WTC11 (cell line): ENCODE results near the gene CTAGE9.

Source experiments
- ATF3 ChIP-seq: sonication (generic); formaldehyde crosslinking; conservative IDR thresholded peaks from 2 replicates; pipeline ENCODE4 v1.8.1; 2022; ENCODE audit warnings: mild to moderate bottlenecking, missing genetic modification reagents
- ATF6 ChIP-seq: sonication (generic); formaldehyde crosslinking; IDR thresholded peaks from 2 replicates; pipeline ENCODE4 v1.8.1; 2023; ENCODE audit warnings: mild to moderate bottlenecking, missing genetic modification reagents
- CTCF ChIP-seq: fragments of 200-600 bp; IDR thresholded peaks from 2 replicates; pipeline ENCODE4 v1.8.0; 2022; ENCODE audit warnings: antibody characterized with exemption
- HMGXB4 ChIP-seq: sonication (generic); formaldehyde crosslinking; IDR thresholded peaks from 2 replicates; pipeline ENCODE4 v1.8.1; 2023; ENCODE audit warnings: mild to moderate bottlenecking, moderate library complexity, missing genetic modification reagents
- JUN ChIP-seq: sonication (generic); formaldehyde crosslinking; IDR thresholded peaks from 2 replicates; pipeline ENCODE4 v1.8.0; 2023; ENCODE audit warnings: mild to moderate bottlenecking, missing genetic modification reagents
- PRDM15 ChIP-seq: sonication (generic); formaldehyde crosslinking; IDR thresholded peaks from 2 replicates; pipeline ENCODE4 v1.8.0; 2022; ENCODE audit warnings: missing genetic modification reagents
- ZNF512 ChIP-seq: sonication (generic); formaldehyde crosslinking; IDR thresholded peaks from 2 replicates; pipeline ENCODE4 v1.8.1; 2022; ENCODE audit warnings: missing genetic modification reagents, borderline replicate concordance

GRCh38 chr6:131727467-131727866, 16.6 kb upstream of the CTAGE9 start:
- no peak for TF ChIP-seq HMGXB4 (CRISPR knock-in tag)
- TF ChIP-seq CTCF = no peak
- TF ChIP-seq ATF6 (CRISPR knock-in tag) = no peak
- no peak for TF ChIP-seq JUN
- TF ChIP-seq ZNF512 (CRISPR knock-in tag) = no peak
- no peak for TF ChIP-seq ATF3 (CRISPR knock-in tag)
- TF ChIP-seq PRDM15 (CRISPR knock-in tag) = no peak
